ENCODE measurements around the gene GALNT2.

GRCh38 chr1:230049731-230050130, 17.3 kb upstream of the GALNT2 start:
- TF ChIP-seq, protein P1, sequence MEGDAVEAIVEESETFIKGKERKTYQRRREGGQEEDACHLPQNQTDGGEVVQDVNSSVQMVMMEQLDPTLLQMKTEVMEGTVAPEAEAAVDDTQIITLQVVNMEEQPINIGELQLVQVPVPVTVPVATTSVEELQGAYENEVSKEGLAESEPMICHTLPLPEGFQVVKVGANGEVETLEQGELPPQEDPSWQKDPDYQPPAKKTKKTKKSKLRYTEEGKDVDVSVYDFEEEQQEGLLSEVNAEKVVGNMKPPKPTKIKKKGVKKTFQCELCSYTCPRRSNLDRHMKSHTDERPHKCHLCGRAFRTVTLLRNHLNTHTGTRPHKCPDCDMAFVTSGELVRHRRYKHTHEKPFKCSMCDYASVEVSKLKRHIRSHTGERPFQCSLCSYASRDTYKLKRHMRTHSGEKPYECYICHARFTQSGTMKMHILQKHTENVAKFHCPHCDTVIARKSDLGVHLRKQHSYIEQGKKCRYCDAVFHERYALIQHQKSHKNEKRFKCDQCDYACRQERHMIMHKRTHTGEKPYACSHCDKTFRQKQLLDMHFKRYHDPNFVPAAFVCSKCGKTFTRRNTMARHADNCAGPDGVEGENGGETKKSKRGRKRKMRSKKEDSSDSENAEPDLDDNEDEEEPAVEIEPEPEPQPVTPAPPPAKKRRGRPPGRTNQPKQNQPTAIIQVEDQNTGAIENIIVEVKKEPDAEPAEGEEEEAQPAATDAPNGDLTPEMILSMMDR (IDR thresholded peaks at IDR 0.05), result no peak
- TF ChIP-seq EZH2 (IDR thresholded peaks at IDR 0.05; ENCODE audit: borderline replicate concordance, insufficient read depth, low read depth, low read length, poor library complexity, severe bottlenecking), result no peak
